Caco-2 (cell line): ENCODE measurements around the gene FHOD3. TPM values are rescaled to one million over a fixed set of nuclear protein-coding genes. Genes with fewer than 3 reads are reported as not detected.
"Not testable (repeated sequence)": the region's sequence is repeated elsewhere in the genome, so short reads cannot be mapped to it uniquely, and the experiment has no call there.

ENCODE experiments used
- BruUV-seq: library from RNA; stranded (reverse); fragments of 400-500 nt; replicated peaks from 2 replicates; lab custom pipeline; 2021; lab: Mats Ljungman, UMichigan
- CTCF ChIA-PET: fragments of 300-600 bp; sonication (Branson Sonifier 250); formaldehyde crosslinking; loops from one replicate; lab custom pipeline; 2022; ENCODE audit warnings: antibody characterized with exemption; lab: Charles Lee
- POLR2A ChIA-PET: fragments of 300-600 bp; sonication (Branson Sonifier 250); formaldehyde crosslinking; loops from one replicate; lab custom pipeline; 2022; ENCODE audit warnings: antibody characterized with exemption; lab: Charles Lee
- DNase-seq, 2 experiments: peaks; one replicate each; pipeline versions ENCODE4 v3.0.0 to v3.0.0-alpha.2; 2020 to 2022
- H3K27me3 ChIP-seq: replicated peaks from 2 replicates; pipeline ENCODE4 v1.6.0; 2011; ENCODE audit warnings: low read length; ENCODE audit not compliant: control insufficient read depth, insufficient read depth
- H3K36me3 ChIP-seq: 2 replicates; pipeline ENCODE4 v1.5.1; 2011; ENCODE audit warnings: low read length; ENCODE audit not compliant: control insufficient read depth, insufficient read depth
- H3K4me1 ChIP-seq: fragments of 250-450 bp; sonication (Bioruptor Pico); 2 replicates; pipeline ENCODE4 v1.5.1; 2020; ENCODE audit warnings: mild to moderate bottlenecking
- H3K4me3 ChIP-seq: 2 replicates; pipeline ENCODE4 v1.5.1; 2011; ENCODE audit warnings: low read depth, mild to moderate bottlenecking, control low read depth, low read length
- H3K9me3 ChIP-seq: fragments of 250-450 bp; sonication (Bioruptor Pico); 2 replicates; pipeline ENCODE4 v1.5.1; 2020; ENCODE audit warnings: mild to moderate bottlenecking, moderate library complexity
- H3K27ac Mint-ChIP-seq: one replicate; pipeline ENCODE4 v1.8.0; 2022; ENCODE audit warnings: mixed read lengths; ENCODE audit not compliant: unreplicated experiment
- H3K27me3 Mint-ChIP-seq: one replicate; pipeline ENCODE4 v1.8.0; 2022; ENCODE audit warnings: mixed read lengths; ENCODE audit not compliant: insufficient read depth, unreplicated experiment
- H3K36me3 Mint-ChIP-seq: one replicate; pipeline ENCODE4 v1.8.0; 2022; ENCODE audit warnings: mild to moderate bottlenecking, mixed read lengths; ENCODE audit not compliant: insufficient read depth, unreplicated experiment
- H3K4me1 Mint-ChIP-seq: one replicate; pipeline ENCODE4 v1.8.0; 2022; ENCODE audit warnings: low read depth, mixed read lengths; ENCODE audit not compliant: unreplicated experiment
- H3K4me3 Mint-ChIP-seq: one replicate; pipeline ENCODE4 v1.8.0; 2022; ENCODE audit warnings: mild to moderate bottlenecking, moderate library complexity, mixed read lengths; ENCODE audit not compliant: unreplicated experiment
- H3K9me3 Mint-ChIP-seq: one replicate; pipeline ENCODE4 v1.8.0; 2022; ENCODE audit warnings: mixed read lengths; ENCODE audit not compliant: unreplicated experiment
- CTCF ChIP-seq, 2 experiments: fragments of 200-600 bp in 1 of 2; IDR thresholded peaks; 1 replicate in 1 of 2; 2 replicates in 1 of 2; pipeline versions ENCODE4 v1.5.1 to v1.8.0; 2011 to 2022; ENCODE audit warnings: antibody characterized with exemption in 1 of 2, control low read depth in 1 of 2, inconsistent platforms in 1 of 2, low read depth in 1 of 2, low read length in 1 of 2, mild to moderate bottlenecking in 1 of 2, moderate library complexity in 1 of 2; ENCODE audit not compliant: insufficient read depth in 1 of 2, severe bottlenecking in 1 of 2, unreplicated experiment in 1 of 2
- intact Hi-C: fragments of 100-400 bp; cut with micrococcal nuclease; formaldehyde crosslinking; loops from one replicate; pipeline ENCODE4 v1.10.0; 2022; ENCODE audit not compliant: unreplicated experiment
- total RNA-seq: library from RNA; stranded (reverse); gene quantifications from 2 replicates; pipeline ENCODE4 v1.2.3, GENCODE V29; 2022

The FHOD3 gene
- total RNA-seq, 1 experiment from 2014 or later, result not detected

GRCh38 chr18:36813101-36813775 lies 515.7 kb downstream of the FHOD3 start:
- TF ChIP-seq CTCF (IDR thresholded peaks at IDR 0.05; ENCODE audit: insufficient read depth in 1 of 2, low read depth in 1 of 2, low read length in 1 of 2, severe bottlenecking in 1 of 2, unreplicated experiment in 1 of 2), result no peak
- H3K9me3 Mint-ChIP-seq, result no peaks in the 10 kb centered on the region
- POLR2A ChIA-PET, result no interaction called here
- DNase-seq, result no peak
- Histone ChIP-seq H3K36me3 (no peaks in the 10 kb centered on the region), H3K4me3 (no peak overlapping the region), H3K9me3 (no peaks in the 10 kb centered on the region), H3K4me1 (no peaks in the 10 kb centered on the region), H3K27me3 (no peaks in the 10 kb centered on the region)
- no peaks in the 10 kb centered on the region for H3K27me3 Mint-ChIP-seq
- no peak overlapping the region for H3K27ac Mint-ChIP-seq
- H3K4me1 Mint-ChIP-seq, result no peaks in the 10 kb centered on the region
- intact Hi-C loops, result no loop called here
- BruUV-seq, result no TSS peak
- no peaks in the 10 kb centered on the region for H3K36me3 Mint-ChIP-seq
- CTCF ChIA-PET, result no interaction called here
- H3K4me3 Mint-ChIP-seq, result no peak overlapping the region

GRCh38 chr18:36813824-36814223 lies 516.3 kb downstream of the FHOD3 start:
- no TSS peak for BruUV-seq
- H3K9me3 Mint-ChIP-seq, result no peaks in the 10 kb centered on the region
- Histone ChIP-seq H3K36me3 (no peaks in the 10 kb centered on the region), H3K27me3 (no peaks in the 10 kb centered on the region), H3K4me3 (no peak overlapping the region), H3K4me1 (no peaks in the 10 kb centered on the region), H3K9me3 (no peaks in the 10 kb centered on the region)
- no peak for DNase-seq
- TF ChIP-seq CTCF (IDR thresholded peaks at IDR 0.05; ENCODE audit: insufficient read depth in 1 of 2, low read depth in 1 of 2, low read length in 1 of 2, severe bottlenecking in 1 of 2, unreplicated experiment in 1 of 2), result no peak
- H3K27ac Mint-ChIP-seq, result no peak overlapping the region
- POLR2A ChIA-PET, result no interaction called here
- H3K27me3 Mint-ChIP-seq, result no peaks in the 10 kb centered on the region
- CTCF ChIA-PET, result no interaction called here
- no peaks in the 10 kb centered on the region for H3K36me3 Mint-ChIP-seq
- no peaks in the 10 kb centered on the region for H3K4me1 Mint-ChIP-seq
- intact Hi-C loops, result no loop called here
- no peak overlapping the region for H3K4me3 Mint-ChIP-seq

- Mint-ChIP-seq H3K4me1 (no peaks in the 10 kb centered on the region), H3K27me3 (no peaks in the 10 kb centered on the region), H3K9me3 (no peaks in the 10 kb centered on the region), H3K27ac (no peak overlapping the region), H3K4me3 (no peak overlapping the region), H3K36me3 (no peaks in the 10 kb centered on the region)
- Histone ChIP-seq H3K27me3 (no peaks in the 10 kb centered on the region), H3K4me1 (no peaks in the 10 kb centered on the region), H3K9me3 (no peaks in the 10 kb centered on the region), H3K4me3 (no peak overlapping the region), H3K36me3 (no peaks in the 10 kb centered on the region)
- POLR2A ChIA-PET, result no interaction called here
- DNase-seq, result no peak
- intact Hi-C loops, result no loop called here
- no TSS peak for BruUV-seq
- no peak for TF ChIP-seq CTCF (IDR thresholded peaks at IDR 0.05; ENCODE audit: insufficient read depth in 1 of 2, low read depth in 1 of 2, low read length in 1 of 2, severe bottlenecking in 1 of 2, unreplicated experiment in 1 of 2)
- CTCF ChIA-PET, result no interaction called here
Observed at GRCh38 chr18:36814994-36815393, 517.5 kb downstream of the FHOD3 start.

GRCh38 chr18:36816096-36816495 lies 518.6 kb downstream of the FHOD3 start:
- H3K4me3 Mint-ChIP-seq, BruUV-seq, H3K27me3 Mint-ChIP-seq, H3K27ac Mint-ChIP-seq, H3K9me3 ChIP-seq, H3K27me3 ChIP-seq, H3K4me1 Mint-ChIP-seq, H3K4me1 ChIP-seq, H3K36me3 ChIP-seq, H3K36me3 Mint-ChIP-seq, CTCF ChIA-PET, intact Hi-C loops, POLR2A ChIA-PET, DNase-seq, H3K4me3 ChIP-seq, H3K9me3 Mint-ChIP-seq: not testable (repeated sequence)
